Common myeloid progenitor, CD34-positive (primary cell): ENCODE results near the gene MRTFA.

Experiments used
- CTCF ChIA-PET: fragments of 350-600 bp; sonication (Branson Sonifier 250); formaldehyde crosslinking; loops from one replicate; lab custom pipeline; 2021; ENCODE audit warnings: antibody characterized with exemption; lab: Charles Lee
- POLR2A ChIA-PET: fragments of 350-600 bp; sonication (Branson Sonifier 250); formaldehyde crosslinking; loops from one replicate; lab custom pipeline; 2021; ENCODE audit warnings: antibody characterized with exemption; lab: Charles Lee
- DNase-seq, 3 donors: peaks; one replicate each; pipeline versions ENCODE4 v3.0.0 to v3.0.0-alpha.2; 2013
- H3K27ac ChIP-seq, 2 experiments: 1 replicate in 1 of 2; 2 replicates in 1 of 2; pipeline ENCODE4 v1.7.0; 2013; ENCODE audit warnings: inconsistent platforms in 2 of 2, low read length in 2 of 2, mild to moderate bottlenecking in 2 of 2, low read depth in 1 of 2, moderate library complexity in 1 of 2; ENCODE audit not compliant: severe bottlenecking in 2 of 2, insufficient read depth in 1 of 2, poor library complexity in 1 of 2
- H3K27me3 ChIP-seq, 5 experiments: replicated peaks in 2 of 5; 1 replicate in 3 of 5; 2 replicates in 2 of 5; pipeline versions ENCODE4 v1.6.1 to v1.7.0; 2013; ENCODE audit warnings: low read length in 4 of 5, mild to moderate bottlenecking in 2 of 5, moderate library complexity in 2 of 5, inconsistent platforms in 1 of 5; ENCODE audit not compliant: insufficient read depth in 5 of 5, control insufficient read depth in 4 of 5
- H3K36me3 ChIP-seq, 4 experiments: 1 replicate in 2 of 4; 2 replicates in 2 of 4; pipeline versions ENCODE4 v1.6.1 to v1.7.0; 2013; ENCODE audit warnings: low read length in 3 of 4, control low read depth in 1 of 4, mild to moderate bottlenecking in 1 of 4; ENCODE audit not compliant: control insufficient read depth in 4 of 4, insufficient read depth in 4 of 4
- H3K4me1 ChIP-seq, 4 experiments: 1 replicate in 3 of 4; 2 replicates in 1 of 4; pipeline versions ENCODE4 v1.6.1 to v1.7.1; 2013; ENCODE audit warnings: low read length in 3 of 4, mild to moderate bottlenecking in 3 of 4, control low read depth in 1 of 4, inconsistent platforms in 1 of 4, moderate library complexity in 1 of 4; ENCODE audit not compliant: control insufficient read depth in 4 of 4, insufficient read depth in 4 of 4; ENCODE audit errors: control extremely low read depth in 1 of 4
- H3K4me3 ChIP-seq, 7 experiments: 1 replicate in 4 of 7; 2 replicates in 3 of 7; pipeline versions ENCODE4 v1.5.1 to v1.7.0; 2013; ENCODE audit warnings: mild to moderate bottlenecking in 7 of 7, low read length in 6 of 7, moderate library complexity in 6 of 7, inconsistent platforms in 2 of 7, low read depth in 2 of 7, control low read depth in 1 of 7; ENCODE audit not compliant: insufficient read depth in 4 of 7, control insufficient read depth in 1 of 7; ENCODE audit errors: extremely low read depth in 1 of 7
- H3K9me3 ChIP-seq, 5 experiments: 1 replicate in 4 of 5; 2 replicates in 1 of 5; pipeline versions ENCODE4 v1.6.1 to v1.7.1; 2013; ENCODE audit warnings: low read length in 4 of 5, mild to moderate bottlenecking in 2 of 5, inconsistent platforms in 1 of 5, low read depth in 1 of 5, moderate library complexity in 1 of 5; ENCODE audit not compliant: control insufficient read depth in 4 of 5, insufficient read depth in 2 of 5; ENCODE audit errors: control extremely low read depth in 1 of 5
- whole genome bisulfite sequencing: methylation state at CpG from one replicate; pipeline ENCODE4 v1.1.5; 2013; ENCODE audit not compliant: insufficient coverage; 5-methylcytosine and 5-hydroxymethylcytosine counted together

The MRTFA gene

GRCh38 chr22:40638261-40638660 is 1.7 kb upstream of the MRTFA start:
- CTCF ChIA-PET = interaction anchor here (1.0 to 1.8 kb wide), 3 partner anchors 10 to 114 kb away, joined by 3 to 7 read pairs (median 5); no protein-coding TSS in a partner anchor
- WGBS = 95% methylated on average over 13 of the region's 17 CpGs
- Histone ChIP-seq H3K9me3 (no peaks in the 10 kb centered on the region), H3K36me3 (no peaks in the 10 kb centered on the region), H3K27ac (no peak overlapping the region), H3K4me1 (peaks cover 6 to 27% (median 21%) of the 10 kb centered on the region in 4 experiments), H3K27me3 (no peaks in the 10 kb centered on the region), H3K4me3 (peak overlapping the region in 3 of 7 experiments; percentile 83 to 97 (median 91))
- POLR2A ChIA-PET = interaction anchor here (0.6 to 1.2 kb wide), 2 partner anchors 146 to 525 kb away, joined by 3 read pairs; no protein-coding TSS in a partner anchor
- no peak for DNase-seq

DNA sequence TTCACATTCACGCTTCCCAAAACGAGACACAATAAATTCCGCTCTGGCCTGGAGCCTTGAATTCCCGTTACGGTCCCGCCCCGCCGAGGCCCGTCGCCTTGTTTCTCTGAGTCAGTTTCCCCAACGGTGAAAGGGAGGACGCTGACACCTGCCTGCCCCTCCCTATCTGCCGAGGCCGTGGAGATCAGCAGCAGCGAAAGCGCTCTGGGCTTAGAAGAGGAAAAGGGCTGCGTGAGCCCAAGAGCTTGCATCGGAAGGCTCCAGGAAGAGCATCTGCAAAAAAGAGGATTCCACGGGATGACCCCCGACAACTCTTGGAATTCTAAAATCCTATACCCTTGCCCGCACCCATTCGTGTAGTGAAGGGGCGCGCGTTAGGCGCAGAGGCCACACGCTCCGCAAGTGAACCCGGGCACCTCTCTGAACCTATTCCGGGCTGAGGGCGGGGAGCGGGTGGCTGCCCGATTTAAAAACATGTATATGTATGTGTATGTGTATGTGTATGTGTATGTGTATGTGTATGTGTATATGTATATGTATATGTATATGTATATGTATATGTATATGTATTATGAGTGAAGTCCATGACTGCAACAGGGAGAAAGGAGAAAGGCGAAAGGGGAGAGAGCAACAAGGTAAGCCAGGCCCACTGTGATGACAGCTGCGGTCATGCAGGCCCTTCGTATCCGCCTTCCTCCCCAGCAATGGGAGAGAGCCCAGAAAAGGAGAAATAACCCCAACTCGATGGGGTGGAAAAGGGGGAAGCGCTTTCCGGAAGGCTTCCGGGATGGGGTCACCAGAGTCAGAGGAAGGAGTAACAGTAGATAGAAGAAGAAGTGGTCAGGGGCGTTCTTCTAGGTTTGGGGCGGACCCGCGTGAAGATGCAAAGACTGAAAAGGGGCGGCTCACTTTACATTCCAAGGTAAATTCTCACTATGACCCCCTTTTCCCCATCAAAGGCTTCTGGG is 948 bp upstream of the MRTFA start:
- Histone ChIP-seq H3K36me3 (no peaks in the 10 kb centered on the region), H3K27me3 (no peaks in the 10 kb centered on the region), H3K27ac (peak overlapping the region; percentile 79 to 92), H3K4me3 (peak overlapping the region; percentile 75 to 97 (median 91)), H3K9me3 (no peaks in the 10 kb centered on the region), H3K4me1 (peaks cover 6 to 27% (median 21%) of the 10 kb centered on the region in 4 experiments)
- whole genome bisulfite sequencing = 5% methylated on average over 40 of the region's 46 CpGs
- ChIA-PET CTCF (interaction anchor here (1.0 to 1.8 kb wide), 5 partner anchors 9 to 113 kb away, joined by 3 to 7 read pairs (median 5); no protein-coding TSS in a partner anchor), POLR2A (interaction anchor here (0.6 to 1.4 kb wide), 6 partner anchors 15 to 526 kb away, joined by 3 to 7 read pairs (median 3); partner anchors contain the start of genes ST13 and XPNPEP3)
- DNase-seq = peak; percentile 52 to 63 (median 55)

DNA sequence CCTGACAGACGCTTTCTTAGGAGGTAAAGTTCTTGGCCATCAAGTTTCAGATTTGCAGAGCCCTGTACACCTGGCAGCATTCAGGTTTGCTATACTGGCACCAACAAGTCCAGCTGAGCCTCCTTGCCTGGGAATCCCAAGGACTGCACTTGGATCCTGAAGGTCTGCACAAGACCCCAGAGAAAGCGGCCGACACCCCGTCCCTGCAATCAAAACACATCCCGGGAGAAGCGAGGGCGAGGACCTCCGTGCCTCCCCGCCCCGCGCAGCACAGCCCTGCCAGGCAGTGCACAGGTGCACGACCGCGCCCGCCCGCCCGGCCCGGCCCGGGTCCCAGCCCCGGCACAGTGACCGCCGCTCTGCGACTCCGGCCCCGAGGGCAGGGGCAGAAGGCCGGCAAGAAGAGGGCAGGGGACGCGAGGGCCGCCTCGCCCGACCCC is 559 bp downstream of the MRTFA start:
- Histone ChIP-seq H3K27me3 (no peaks in the 10 kb centered on the region), H3K4me3 (peak overlapping the region; percentile 75 to 97 (median 91)), H3K36me3 (no peaks in the 10 kb centered on the region), H3K27ac (peak overlapping the region in 1 of 2 experiments; percentile 70), H3K9me3 (no peaks in the 10 kb centered on the region), H3K4me1 (peaks cover 6 to 27% (median 21%) of the 10 kb centered on the region in 4 experiments)
- DNase-seq = no peak
- WGBS = 0% methylated on average over 27 of the region's 31 CpGs
- POLR2A ChIA-PET = interaction anchor here (1.0 kb wide), 1 partner anchor 131 kb away, joined by 3 read pairs; no protein-coding TSS in a partner anchor
- CTCF ChIA-PET = interaction anchor here (6.0 kb wide), 1 partner anchor 10 kb away, joined by 23 read pairs; no protein-coding TSS in a partner anchor

- no peaks in the 10 kb centered on the region for H3K9me3 ChIP-seq
- peak overlapping the region; percentile 75 to 97 (median 91) for H3K4me3 ChIP-seq
- H3K27ac ChIP-seq = no peak overlapping the region
- peaks cover 6 to 27% (median 21%) of the 10 kb centered on the region in 4 experiments for H3K4me1 ChIP-seq
- WGBS = 74% methylated on average over 17 of the region's 21 CpGs
- H3K36me3 ChIP-seq = no peaks in the 10 kb centered on the region
- H3K27me3 ChIP-seq = no peaks in the 10 kb centered on the region
- ChIA-PET POLR2A (interaction anchor here (0.6 kb wide), 1 partner anchor 17 kb away, joined by 3 read pairs; no protein-coding TSS in a partner anchor), CTCF (interaction anchor here (1.0 to 6.0 kb wide), 2 partner anchors 9 to 11 kb away, joined by 3 to 23 read pairs; no protein-coding TSS in a partner anchor)
- DNase-seq = no peak
These were observed 1.2 kb downstream of the MRTFA start for GRCh38 chr22:40635043-40635939.

- Histone ChIP-seq H3K36me3 (no peaks in the 10 kb centered on the region), H3K4me3 (no peak overlapping the region), H3K9me3 (no peaks in the 10 kb centered on the region), H3K27ac (no peak overlapping the region), H3K27me3 (no peaks in the 10 kb centered on the region), H3K4me1 (peaks cover 6 to 27% (median 21%) of the 10 kb centered on the region in 4 experiments)
- 99% methylated on average over 7 of the region's 11 CpGs for WGBS
- POLR2A ChIA-PET = interaction anchor here (0.6 kb wide), 1 partner anchor 16 kb away, joined by 3 read pairs; no protein-coding TSS in a partner anchor
- CTCF ChIA-PET = interaction anchor here (0.7 to 6.0 kb wide), 7 partner anchors 8 to 201 kb away, joined by 3 to 23 read pairs (median 3); no protein-coding TSS in a partner anchor
- DNase-seq = no peak
These were observed 2.2 kb downstream of the MRTFA start for GRCh38 chr22:40634119-40634903.
